ENCODE data around the gene PER3. TPM values are rescaled to one million over a fixed set of nuclear protein-coding genes. Genes with fewer than 3 reads are reported as not detected.

PER3 gene
- total and polyA plus RNA-seq, 2 donors (not counting 1 experiment from before 2014, with no cell fraction given) = 16.6 to 18.8 TPM

DNA sequence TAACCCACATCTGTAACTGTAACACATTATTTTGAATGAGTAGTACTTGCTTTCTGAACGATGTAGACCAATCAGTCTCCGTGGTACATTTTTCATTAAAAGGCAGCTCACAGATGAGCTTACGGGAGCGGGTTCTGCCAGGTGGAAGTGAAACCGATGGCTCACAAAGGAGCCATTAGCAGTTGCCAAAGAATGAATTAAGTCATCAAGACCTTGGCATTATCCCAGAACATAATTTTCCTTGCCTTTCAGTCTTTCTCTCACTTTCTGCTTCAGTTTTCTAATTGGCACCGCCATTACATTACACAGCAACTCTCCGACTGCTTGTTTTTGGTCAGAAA lies 102.3 kb downstream of the PER3 start:
- H3K36me3 ChIP-seq (ENCODE audit: control insufficient read depth, insufficient read depth, low read length) = no peaks in the 10 kb centered on the region
- H2AFZ ChIP-seq (ENCODE audit: low read length) = no peak overlapping the region
- H4K20me1 ChIP-seq (ENCODE audit: control insufficient read depth, extremely low read depth, insufficient read depth, low read length) = no peaks in the 10 kb centered on the region
- no peaks in the 10 kb centered on the region for H3K79me2 ChIP-seq (ENCODE audit: control insufficient read depth, insufficient read depth, low read length)
- no peak overlapping the region for H3K9ac ChIP-seq (ENCODE audit: insufficient read depth, low read length)
- no peaks in the 10 kb centered on the region for H3K4me1 ChIP-seq (ENCODE audit: control insufficient read depth, extremely low read depth, insufficient read depth, low read length)
- peak in 1 of 2 donors; percentile 78 for DNase-seq (ENCODE audit: low read depth in 2 of 2)
- TF ChIP-seq, protein P1, sequence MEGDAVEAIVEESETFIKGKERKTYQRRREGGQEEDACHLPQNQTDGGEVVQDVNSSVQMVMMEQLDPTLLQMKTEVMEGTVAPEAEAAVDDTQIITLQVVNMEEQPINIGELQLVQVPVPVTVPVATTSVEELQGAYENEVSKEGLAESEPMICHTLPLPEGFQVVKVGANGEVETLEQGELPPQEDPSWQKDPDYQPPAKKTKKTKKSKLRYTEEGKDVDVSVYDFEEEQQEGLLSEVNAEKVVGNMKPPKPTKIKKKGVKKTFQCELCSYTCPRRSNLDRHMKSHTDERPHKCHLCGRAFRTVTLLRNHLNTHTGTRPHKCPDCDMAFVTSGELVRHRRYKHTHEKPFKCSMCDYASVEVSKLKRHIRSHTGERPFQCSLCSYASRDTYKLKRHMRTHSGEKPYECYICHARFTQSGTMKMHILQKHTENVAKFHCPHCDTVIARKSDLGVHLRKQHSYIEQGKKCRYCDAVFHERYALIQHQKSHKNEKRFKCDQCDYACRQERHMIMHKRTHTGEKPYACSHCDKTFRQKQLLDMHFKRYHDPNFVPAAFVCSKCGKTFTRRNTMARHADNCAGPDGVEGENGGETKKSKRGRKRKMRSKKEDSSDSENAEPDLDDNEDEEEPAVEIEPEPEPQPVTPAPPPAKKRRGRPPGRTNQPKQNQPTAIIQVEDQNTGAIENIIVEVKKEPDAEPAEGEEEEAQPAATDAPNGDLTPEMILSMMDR (conservative IDR thresholded peaks at IDR 0.05 in 1 of 2, IDR thresholded peaks at IDR 0.05 in 1 of 2; ENCODE audit: low read depth in 1 of 2, low read length in 2 of 2) = no peak
- TF ChIP-seq EZH2 (IDR thresholded peaks at IDR 0.05; ENCODE audit: low read length, missing control alignments) = no peak
- H3K4me3 ChIP-seq (replicated peaks in 1 of 4; ENCODE audit: control extremely low read depth in 1 of 4, insufficient read depth in 1 of 4, low read depth in 3 of 4, low read length in 4 of 4) = no peak overlapping the region
- H3K27ac ChIP-seq (ENCODE audit: insufficient read depth, low read length) = no peak overlapping the region
- H3K9me3 ChIP-seq (ENCODE audit: control insufficient read depth, insufficient read depth, low read depth, low read length) = no peaks in the 10 kb centered on the region
- H3K4me2 ChIP-seq (ENCODE audit: extremely low read depth, insufficient read depth, low read length) = no peak overlapping the region
- no peaks in the 10 kb centered on the region for H3K27me3 ChIP-seq (ENCODE audit: control insufficient read depth, insufficient read depth, low read length)

DNA sequence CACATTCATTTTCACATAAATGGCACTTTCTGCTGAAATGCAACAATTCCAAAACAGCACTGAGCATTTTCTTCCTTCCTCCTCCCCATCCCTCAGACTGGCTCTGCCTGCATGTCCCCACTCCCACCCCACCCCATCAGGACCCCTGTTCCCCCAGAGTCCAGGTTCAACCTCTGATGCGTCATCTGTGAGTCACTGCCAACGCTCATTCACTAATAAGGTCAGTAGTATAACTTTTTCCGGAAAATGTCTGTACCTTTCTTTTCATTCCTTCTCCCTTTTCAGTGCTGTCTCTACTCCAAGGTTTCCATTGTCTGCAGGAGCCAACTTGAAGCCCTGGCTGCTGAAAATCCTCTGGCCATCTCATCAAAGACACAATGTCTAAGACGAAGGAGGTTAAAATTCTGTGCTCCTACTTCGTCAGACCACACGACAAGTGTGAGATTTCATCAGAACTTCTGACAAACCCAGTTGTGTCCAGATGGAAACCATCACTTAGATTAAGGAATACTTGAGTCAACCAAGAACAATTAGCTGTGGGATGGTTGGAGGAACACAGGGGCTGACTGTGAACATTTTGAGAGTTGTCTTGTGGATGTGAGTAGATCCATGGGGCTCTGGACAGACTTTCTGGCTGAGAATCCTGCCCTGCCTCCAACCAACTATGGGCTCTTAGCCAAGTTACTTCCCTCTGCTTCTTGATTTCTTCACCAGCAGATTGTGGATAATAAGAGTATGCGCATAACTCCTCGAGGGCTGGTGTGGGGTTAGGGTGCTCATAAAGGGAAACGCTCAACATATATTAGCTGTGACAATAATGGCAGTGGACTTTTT lies 104.4 kb downstream of the PER3 start:
- Histone ChIP-seq H3K79me2 (ENCODE audit: control insufficient read depth, insufficient read depth, low read length) (no peaks in the 10 kb centered on the region), H3K4me3 (replicated peaks in 1 of 4; ENCODE audit: control extremely low read depth in 1 of 4, insufficient read depth in 1 of 4, low read depth in 3 of 4, low read length in 4 of 4) (no peak overlapping the region), H3K36me3 (ENCODE audit: control insufficient read depth, insufficient read depth, low read length) (no peaks in the 10 kb centered on the region), H3K4me2 (ENCODE audit: extremely low read depth, insufficient read depth, low read length) (no peak overlapping the region), H3K9me3 (ENCODE audit: control insufficient read depth, insufficient read depth, low read depth, low read length) (no peaks in the 10 kb centered on the region), H3K9ac (ENCODE audit: insufficient read depth, low read length) (no peak overlapping the region), H4K20me1 (ENCODE audit: control insufficient read depth, extremely low read depth, insufficient read depth, low read length) (no peaks in the 10 kb centered on the region), H3K4me1 (ENCODE audit: control insufficient read depth, extremely low read depth, insufficient read depth, low read length) (no peaks in the 10 kb centered on the region), H3K27ac (ENCODE audit: insufficient read depth, low read length) (no peak overlapping the region), H2AFZ (ENCODE audit: low read length) (no peak overlapping the region), H3K27me3 (ENCODE audit: control insufficient read depth, insufficient read depth, low read length) (peaks cover 2% of the 10 kb centered on the region)
- TF ChIP-seq, protein P1 (conservative IDR thresholded peaks at IDR 0.05 in 1 of 2, IDR thresholded peaks at IDR 0.05 in 1 of 2; ENCODE audit: low read depth in 1 of 2, low read length in 2 of 2) = no peak
- TF ChIP-seq EZH2 (IDR thresholded peaks at IDR 0.05; ENCODE audit: low read length, missing control alignments) = no peak
- DNase-seq (ENCODE audit: low read depth in 2 of 2) = peak; percentile 74 to 95

DNA sequence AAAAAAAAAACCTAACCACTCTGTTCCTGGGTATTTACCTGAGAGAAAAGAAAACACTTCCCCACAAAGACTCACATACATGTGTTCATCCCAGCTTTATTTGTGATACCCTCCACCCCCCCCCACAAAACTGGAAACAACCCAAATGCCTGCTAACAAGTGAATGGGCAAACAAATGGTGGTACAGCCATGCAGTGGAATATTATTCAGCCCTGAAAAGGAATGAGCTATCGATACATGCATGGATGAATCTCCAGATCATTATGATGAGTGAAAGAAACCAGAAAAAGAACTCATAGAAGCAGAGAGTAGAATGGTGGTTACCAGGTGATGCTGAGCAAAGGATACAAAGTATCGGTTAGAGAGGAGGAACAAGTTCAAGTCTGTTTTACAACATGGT lies 106.8 kb downstream of the PER3 start:
- Histone ChIP-seq H3K36me3 (ENCODE audit: control insufficient read depth, insufficient read depth, low read length) (no peaks in the 10 kb centered on the region), H3K4me1 (ENCODE audit: control insufficient read depth, extremely low read depth, insufficient read depth, low read length) (no peaks in the 10 kb centered on the region), H4K20me1 (ENCODE audit: control insufficient read depth, extremely low read depth, insufficient read depth, low read length) (no peaks in the 10 kb centered on the region), H3K27ac (ENCODE audit: insufficient read depth, low read length) (no peak overlapping the region), H3K9me3 (ENCODE audit: control insufficient read depth, insufficient read depth, low read depth, low read length) (no peaks in the 10 kb centered on the region), H3K4me2 (ENCODE audit: extremely low read depth, insufficient read depth, low read length) (no peak overlapping the region), H3K9ac (ENCODE audit: insufficient read depth, low read length) (no peak overlapping the region), H2AFZ (ENCODE audit: low read length) (no peak overlapping the region), H3K79me2 (ENCODE audit: control insufficient read depth, insufficient read depth, low read length) (no peaks in the 10 kb centered on the region), H3K4me3 (replicated peaks in 1 of 4; ENCODE audit: control extremely low read depth in 1 of 4, insufficient read depth in 1 of 4, low read depth in 3 of 4, low read length in 4 of 4) (no peak overlapping the region), H3K27me3 (ENCODE audit: control insufficient read depth, insufficient read depth, low read length) (peaks cover 2% of the 10 kb centered on the region)
- TF ChIP-seq, protein P1 (conservative IDR thresholded peaks at IDR 0.05 in 1 of 2, IDR thresholded peaks at IDR 0.05 in 1 of 2; ENCODE audit: low read depth in 1 of 2, low read length in 2 of 2) = no peak
- TF ChIP-seq EZH2 (IDR thresholded peaks at IDR 0.05; ENCODE audit: low read length, missing control alignments) = no peak
- DNase-seq (ENCODE audit: low read depth in 2 of 2) = no peak

Data from fibroblast of lung (primary cell).